ENCODE data around the gene HIPK3. TPM values are rescaled to one million over a fixed set of nuclear protein-coding genes. Genes with fewer than 3 reads are reported as not detected.
"Not testable (repeated sequence)": the region's sequence is repeated elsewhere in the genome, so short reads cannot be mapped to it uniquely, and the experiment has no call there.

HIPK3 gene
- total RNA-seq, 3 donors from 2014 or later (not counting 1 experiment from before 2014, with no cell fraction given), result 80.6 to 92.9 (median 87.7) TPM

DNA sequence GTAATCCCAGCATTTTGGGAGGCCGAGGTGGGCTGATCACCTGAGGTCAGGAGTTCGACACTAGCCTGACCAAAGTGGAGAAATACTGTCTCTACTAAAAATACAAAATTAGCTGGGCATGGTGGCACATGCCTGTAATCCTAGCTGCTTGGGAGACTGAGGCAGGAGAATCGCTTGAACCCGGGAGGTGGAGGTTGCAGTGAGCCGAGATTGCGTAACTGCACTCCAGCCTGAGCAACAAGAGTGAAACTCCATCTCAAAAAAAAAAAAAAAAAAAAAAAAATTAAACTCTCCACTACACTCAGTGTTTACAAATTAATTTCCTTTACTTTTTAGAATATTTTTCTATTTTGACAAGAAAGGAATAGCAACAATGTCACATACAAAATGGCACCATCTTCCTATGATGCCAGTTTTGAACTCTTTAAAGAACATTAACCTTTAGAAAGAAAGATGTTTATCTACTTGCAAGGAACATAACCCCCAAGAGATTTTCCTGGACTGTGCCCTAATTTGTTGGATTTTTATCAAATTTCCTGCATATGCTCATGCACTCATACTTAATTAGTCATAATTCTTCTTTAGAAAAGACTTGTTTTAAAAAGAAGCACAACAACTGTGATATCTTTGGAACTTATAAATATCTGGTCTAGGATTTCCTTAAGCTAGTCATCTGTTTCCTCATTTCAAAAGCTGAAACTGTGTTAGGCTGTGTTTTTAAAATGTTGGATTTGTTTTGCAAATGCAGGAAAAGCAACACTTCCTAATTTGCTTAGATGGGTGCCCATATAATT is 22.6 kb upstream of the HIPK3 start:
- Histone ChIP-seq H3K36me3 (ENCODE audit: control insufficient read depth, insufficient read depth, low read length) (no peaks in the 10 kb centered on the region), H3K4me1 (ENCODE audit: control insufficient read depth, insufficient read depth, low read length) (no peaks in the 10 kb centered on the region), H3K9me3 (ENCODE audit: control insufficient read depth, insufficient read depth, low read length) (no peaks in the 10 kb centered on the region), H3K4me3 (ENCODE audit: low read length) (no peak overlapping the region), H3K27ac (ENCODE audit: low read length) (no peak overlapping the region), H3K27me3 (ENCODE audit: control insufficient read depth, insufficient read depth, low read length) (no peaks in the 10 kb centered on the region)
- no peak overlapping the region for H3K27ac Mint-ChIP-seq
- H3K4me3 Mint-ChIP-seq, result no peak overlapping the region
- H3K27me3 Mint-ChIP-seq (ENCODE audit: low read depth in 2 of 2), result no peaks in the 10 kb centered on the region
- H3K36me3 Mint-ChIP-seq, result no peaks in the 10 kb centered on the region
- DNase-seq, result no peak
- WGBS (ENCODE audit: insufficient coverage), result 86% methylated on average over 2 of the region's 6 CpGs
- ATAC-seq, result no peak
- H3K9me3 Mint-ChIP-seq, result no peaks in the 10 kb centered on the region
- intact Hi-C loops (cut with micrococcal nuclease), result no loop called here
- no peaks in the 10 kb centered on the region for H3K4me1 Mint-ChIP-seq
- TF ChIP-seq, protein P1, sequence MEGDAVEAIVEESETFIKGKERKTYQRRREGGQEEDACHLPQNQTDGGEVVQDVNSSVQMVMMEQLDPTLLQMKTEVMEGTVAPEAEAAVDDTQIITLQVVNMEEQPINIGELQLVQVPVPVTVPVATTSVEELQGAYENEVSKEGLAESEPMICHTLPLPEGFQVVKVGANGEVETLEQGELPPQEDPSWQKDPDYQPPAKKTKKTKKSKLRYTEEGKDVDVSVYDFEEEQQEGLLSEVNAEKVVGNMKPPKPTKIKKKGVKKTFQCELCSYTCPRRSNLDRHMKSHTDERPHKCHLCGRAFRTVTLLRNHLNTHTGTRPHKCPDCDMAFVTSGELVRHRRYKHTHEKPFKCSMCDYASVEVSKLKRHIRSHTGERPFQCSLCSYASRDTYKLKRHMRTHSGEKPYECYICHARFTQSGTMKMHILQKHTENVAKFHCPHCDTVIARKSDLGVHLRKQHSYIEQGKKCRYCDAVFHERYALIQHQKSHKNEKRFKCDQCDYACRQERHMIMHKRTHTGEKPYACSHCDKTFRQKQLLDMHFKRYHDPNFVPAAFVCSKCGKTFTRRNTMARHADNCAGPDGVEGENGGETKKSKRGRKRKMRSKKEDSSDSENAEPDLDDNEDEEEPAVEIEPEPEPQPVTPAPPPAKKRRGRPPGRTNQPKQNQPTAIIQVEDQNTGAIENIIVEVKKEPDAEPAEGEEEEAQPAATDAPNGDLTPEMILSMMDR (IDR thresholded peaks at IDR 0.05), result no peak

DNA sequence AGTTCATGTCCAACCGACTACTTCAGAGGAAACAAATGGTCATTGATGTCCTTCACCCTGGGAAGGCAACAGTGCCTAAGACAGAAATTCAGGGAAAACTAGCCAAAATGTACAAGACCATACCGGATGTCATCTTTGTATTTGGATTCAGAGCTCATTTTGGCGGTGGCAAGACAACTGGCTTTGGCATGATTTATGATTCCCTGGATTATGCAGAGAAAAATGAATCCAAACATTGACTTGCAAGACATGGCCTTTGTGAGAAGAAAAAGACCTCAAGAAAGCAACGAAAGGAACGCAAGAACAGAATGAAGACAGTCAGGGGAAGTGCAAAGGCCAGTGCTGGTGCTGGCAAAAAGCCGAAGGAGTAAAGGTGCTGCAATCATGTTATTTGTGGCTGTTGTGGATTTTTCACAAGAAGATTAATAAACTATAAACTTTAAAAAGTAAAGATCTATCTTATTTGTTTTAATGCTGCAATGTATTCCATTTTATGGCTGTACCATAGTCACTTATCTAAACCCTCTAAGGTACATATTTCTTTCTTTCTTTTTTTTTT is 20.1 kb upstream of the HIPK3 start:
- no peaks in the 10 kb centered on the region for H3K4me1 Mint-ChIP-seq
- no peaks in the 10 kb centered on the region for H3K36me3 Mint-ChIP-seq
- peaks cover 0 to 2% of the 10 kb centered on the region in 2 donors for H3K27me3 Mint-ChIP-seq (ENCODE audit: low read depth in 2 of 2)
- intact Hi-C loops (cut with micrococcal nuclease), result no loop called here
- Histone ChIP-seq H3K36me3 (ENCODE audit: control insufficient read depth, insufficient read depth, low read length) (no peaks in the 10 kb centered on the region), H3K27me3 (ENCODE audit: control insufficient read depth, insufficient read depth, low read length) (no peaks in the 10 kb centered on the region), H3K4me1 (ENCODE audit: control insufficient read depth, insufficient read depth, low read length) (no peaks in the 10 kb centered on the region), H3K4me3 (ENCODE audit: low read length) (no peak overlapping the region), H3K9me3 (ENCODE audit: control insufficient read depth, insufficient read depth, low read length) (no peaks in the 10 kb centered on the region), H3K27ac (ENCODE audit: low read length) (no peak overlapping the region)
- H3K27ac Mint-ChIP-seq, result no peak overlapping the region
- ATAC-seq (no peak), DNase-seq (no peak)
- TF ChIP-seq, protein P1 (IDR thresholded peaks at IDR 0.05), result no peak
- WGBS (ENCODE audit: insufficient coverage), result 90% methylated on average over 6 of the region's 6 CpGs
- H3K9me3 Mint-ChIP-seq, result no peaks in the 10 kb centered on the region
- H3K4me3 Mint-ChIP-seq, result no peak overlapping the region

DNA sequence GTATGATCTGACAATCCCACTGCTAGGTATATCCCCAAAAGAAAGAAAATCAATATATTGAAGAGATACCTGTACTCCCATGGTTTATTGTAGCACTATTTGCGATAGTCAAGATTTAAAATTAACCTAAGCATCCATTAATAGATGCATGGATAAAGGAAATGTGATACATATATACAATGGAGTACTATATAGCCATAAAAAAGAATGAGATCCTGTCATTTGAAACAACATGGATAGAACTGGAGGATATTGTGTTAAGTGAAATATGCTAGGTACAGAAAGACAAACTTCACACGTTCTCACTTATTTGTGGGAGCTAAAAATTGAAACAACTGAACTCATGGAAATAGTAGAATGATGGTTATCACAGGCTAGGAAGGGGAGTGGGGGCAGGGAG is 14.6 kb upstream of the HIPK3 start:
- Mint-ChIP-seq H3K27ac (no peak overlapping the region), H3K27me3 (ENCODE audit: low read depth in 2 of 2) (peaks cover 1 to 9% of the 10 kb centered on the region in 2 donors), H3K4me1 (no peaks in the 10 kb centered on the region), H3K36me3 (no peaks in the 10 kb centered on the region), H3K4me3 (no peak overlapping the region), H3K9me3 (peaks cover 0 to 2% of the 10 kb centered on the region in 2 donors)
- Histone ChIP-seq H3K36me3 (ENCODE audit: control insufficient read depth, insufficient read depth, low read length) (no peaks in the 10 kb centered on the region), H3K27ac (ENCODE audit: low read length) (no peak overlapping the region), H3K4me1 (ENCODE audit: control insufficient read depth, insufficient read depth, low read length) (no peaks in the 10 kb centered on the region), H3K9me3 (ENCODE audit: control insufficient read depth, insufficient read depth, low read length) (no peaks in the 10 kb centered on the region), H3K27me3 (ENCODE audit: control insufficient read depth, insufficient read depth, low read length) (no peaks in the 10 kb centered on the region), H3K4me3 (ENCODE audit: low read length) (no peak overlapping the region)
- intact Hi-C loops (cut with micrococcal nuclease), result no loop called here
- no peak for DNase-seq
- ATAC-seq, result no peak
- TF ChIP-seq, protein P1 (IDR thresholded peaks at IDR 0.05), result no peak
- 100% methylated on average over 1 of the region's 2 CpGs for WGBS (ENCODE audit: insufficient coverage)

DNA sequence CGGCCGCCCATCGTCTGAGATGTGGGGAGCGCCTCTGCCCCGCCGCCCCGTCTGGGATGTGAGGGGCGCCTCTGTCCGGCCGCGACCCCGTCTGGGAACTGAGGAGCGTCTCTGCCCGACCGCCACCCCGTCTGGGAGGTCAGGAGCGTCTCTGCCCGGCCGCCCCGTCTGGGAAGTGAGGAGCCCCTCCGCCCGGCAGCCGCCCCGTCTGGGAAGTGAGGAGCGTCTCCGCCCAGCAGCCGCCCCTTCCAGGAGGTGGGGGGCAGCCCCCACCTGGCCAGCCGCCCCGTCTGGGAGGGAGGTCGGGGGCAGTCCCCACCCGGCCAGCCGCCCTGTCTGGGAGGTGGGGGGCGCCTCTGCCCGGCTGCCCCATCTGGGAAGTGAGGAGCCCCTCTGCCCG is 13.5 kb upstream of the HIPK3 start:
- H3K27ac Mint-ChIP-seq; ATAC-seq; H3K4me3 ChIP-seq (ENCODE audit: low read length); H3K4me1 Mint-ChIP-seq; H3K36me3 ChIP-seq (ENCODE audit: control insufficient read depth, insufficient read depth, low read length); H3K27me3 Mint-ChIP-seq (ENCODE audit: low read depth in 2 of 2); DNase-seq; H3K4me1 ChIP-seq (ENCODE audit: control insufficient read depth, insufficient read depth, low read length); H3K9me3 Mint-ChIP-seq; H3K4me3 Mint-ChIP-seq; intact Hi-C loops (cut with micrococcal nuclease); H3K27ac ChIP-seq (ENCODE audit: low read length); H3K27me3 ChIP-seq (ENCODE audit: control insufficient read depth, insufficient read depth, low read length); H3K36me3 Mint-ChIP-seq; H3K9me3 ChIP-seq (ENCODE audit: control insufficient read depth, insufficient read depth, low read length): not testable (repeated sequence)
- 97% methylated on average over 32 of the region's 35 CpGs for WGBS (ENCODE audit: insufficient coverage)
